H1 (cell line): ENCODE results near the gene ARL5C. TPM values are rescaled to one million over a fixed set of nuclear protein-coding genes. Genes with fewer than 3 reads are reported as not detected.

ENCODE experiments used
- CTCF ChIA-PET: fragments of 300-600 bp; sonication (Branson Sonifier 250); formaldehyde crosslinking; loops from one replicate; lab custom pipeline; 2021; ENCODE audit not compliant: partially characterized antibody; lab: Charles Lee
- POLR2A ChIA-PET: fragments of 300-600 bp; sonication (Branson Sonifier 250); formaldehyde crosslinking; loops from one replicate; lab custom pipeline; 2021; ENCODE audit warnings: inconsistent platforms; ENCODE audit not compliant: partially characterized antibody; lab: Charles Lee
- DNase-seq, 2 experiments: peaks; one replicate each; pipeline versions ENCODE4 v3.0.0 to v3.0.0-alpha.2; 2010 to 2022; ENCODE audit warnings: low spot score in 2 of 2, low read depth in 1 of 2, mixed read lengths in 1 of 2
- FAIRE-seq: peaks from 2 replicates; lab custom pipeline; 2011; peaks lifted over from hg19 to GRCh38; lab: Jason Lieb, UNC
- H2AFZ ChIP-seq: 2 replicates; pipeline ENCODE4 v1.8.1; 2012; ENCODE audit warnings: low read length, inconsistent platforms
- H2AK5ac ChIP-seq: 2 replicates; pipeline ENCODE4 v1.6.1; 2013; ENCODE audit warnings: low read depth, low read length
- H2BK120ac ChIP-seq: replicated peaks from 2 replicates; pipeline ENCODE3; 2013; ENCODE audit warnings: low read depth, low read length, inconsistent platforms
- H2BK12ac ChIP-seq: 2 replicates; pipeline ENCODE4 v1.6.1; 2013; ENCODE audit warnings: low read depth, low read length
- H2BK15ac ChIP-seq: 2 replicates; pipeline ENCODE4 v1.6.1; 2013; ENCODE audit warnings: low read length
- H2BK20ac ChIP-seq: 2 replicates; pipeline ENCODE4 v1.6.1; 2013; ENCODE audit warnings: low read length
- H2BK5ac ChIP-seq: 2 replicates; pipeline ENCODE4 v1.6.1; 2013; ENCODE audit warnings: low read depth, low read length
- H3K14ac ChIP-seq: 2 replicates; pipeline ENCODE4 v1.6.1; 2013; ENCODE audit warnings: inconsistent platforms; ENCODE audit not compliant: insufficient read length
- H3K18ac ChIP-seq: 2 replicates; pipeline ENCODE4 v1.6.1; 2013; ENCODE audit warnings: low read length; ENCODE audit errors: extremely low read depth
- H3K23ac ChIP-seq: 2 replicates; pipeline ENCODE4 v1.6.1; 2013; ENCODE audit warnings: inconsistent platforms; ENCODE audit not compliant: insufficient read length
- H3K23me2 ChIP-seq: 2 replicates; pipeline ENCODE4 v1.6.1; 2013; ENCODE audit warnings: low read depth, low read length
- H3K27ac ChIP-seq: 2 replicates; pipeline ENCODE4 v1.6.1; 2011; ENCODE audit warnings: low read depth, low read length, inconsistent platforms
- H3K27me3 ChIP-seq, 4 experiments: replicated peaks in 1 of 4; 1 replicate in 1 of 4; 2 replicates in 3 of 4; pipeline versions ENCODE4 v1.6.1 to v1.8.1; 2011 to 2013; ENCODE audit warnings: low read length in 3 of 4, mild to moderate bottlenecking in 3 of 4, inconsistent platforms in 2 of 4, mixed read lengths in 2 of 4, moderate library complexity in 1 of 4; ENCODE audit not compliant: control insufficient read depth in 3 of 4, insufficient read depth in 3 of 4; ENCODE audit errors: extremely low read depth in 1 of 4
- H3K36me3 ChIP-seq, 4 experiments: 2 replicates each; pipeline versions ENCODE4 v1.6.1 to v1.8.1; 2011 to 2013; ENCODE audit warnings: mild to moderate bottlenecking in 4 of 4, low read length in 3 of 4, moderate library complexity in 2 of 4, control low read depth in 1 of 4, inconsistent platforms in 1 of 4; ENCODE audit not compliant: insufficient read depth in 4 of 4, control insufficient read depth in 2 of 4
- H3K4ac ChIP-seq: replicated peaks from 2 replicates; pipeline ENCODE3; 2013; ENCODE audit warnings: low read length, low read depth, mixed read lengths, inconsistent platforms; ENCODE audit not compliant: insufficient read length
- H3K4me1 ChIP-seq, 4 experiments: replicated peaks in 1 of 4; 1 replicate in 1 of 4; 2 replicates in 3 of 4; pipeline versions ENCODE4 v1.6.1 to v1.8.1; 2011 to 2013; ENCODE audit warnings: low read length in 3 of 4, inconsistent platforms in 2 of 4, mixed read lengths in 1 of 4; ENCODE audit not compliant: insufficient read depth in 4 of 4, control insufficient read depth in 3 of 4
- H3K4me2 ChIP-seq, 2 experiments: 2 replicates each; pipeline versions ENCODE4 v1.6.1 to v1.8.1; 2011 to 2013; ENCODE audit warnings: low read depth in 2 of 2, low read length in 2 of 2, control low read depth in 1 of 2, inconsistent platforms in 1 of 2, mild to moderate bottlenecking in 1 of 2; ENCODE audit not compliant: insufficient read depth in 1 of 2
- H3K4me3 ChIP-seq, 4 experiments: fragments of 200-600, 300-600 bp in 1 of 4; sonication (generic), shearing (Covaris generic), sonication (Bioruptor Twin) in 1 of 4; 2 replicates each; pipeline versions ENCODE4 v1.5.1 to v1.8.1; 2011 to 2016; ENCODE audit warnings: low read length in 4 of 4, low read depth in 3 of 4, control low read depth in 2 of 4, inconsistent platforms in 2 of 4, mild to moderate bottlenecking in 2 of 4, mixed read lengths in 1 of 4, moderate library complexity in 1 of 4; ENCODE audit not compliant: insufficient read depth in 2 of 4; ENCODE audit errors: extremely low read depth in 1 of 4
- H3K56ac ChIP-seq: replicated peaks from 2 replicates; pipeline ENCODE3; 2013; ENCODE audit warnings: low read depth, mild to moderate bottlenecking, mixed read lengths, low read length, inconsistent platforms; ENCODE audit not compliant: insufficient read length
- H3K79me1 ChIP-seq: 2 replicates; pipeline ENCODE4 v1.6.1; 2013; ENCODE audit warnings: low read depth, low read length, control low read depth
- H3K79me2 ChIP-seq, 2 experiments: 2 replicates each; pipeline versions ENCODE4 v1.6.1 to v1.8.1; 2012 to 2013; ENCODE audit warnings: low read length in 2 of 2, mild to moderate bottlenecking in 2 of 2, inconsistent platforms in 1 of 2; ENCODE audit not compliant: insufficient read depth in 2 of 2, control insufficient read depth in 1 of 2
- H3K9ac ChIP-seq, 4 experiments: replicated peaks in 1 of 4; 1 replicate in 1 of 4; 2 replicates in 3 of 4; pipeline versions ENCODE4 v1.6.1 to v1.8.1; 2011 to 2013; ENCODE audit warnings: low read depth in 3 of 4, low read length in 3 of 4, control low read depth in 2 of 4, mild to moderate bottlenecking in 2 of 4, moderate library complexity in 2 of 4, inconsistent platforms in 1 of 4; ENCODE audit errors: extremely low read depth in 1 of 4
- H3K9me3 ChIP-seq, 2 experiments: 2 replicates each; pipeline versions ENCODE4 v1.6.1 to v1.8.1; 2012 to 2013; ENCODE audit warnings: mild to moderate bottlenecking in 2 of 2, moderate library complexity in 2 of 2, control low read depth in 1 of 2, inconsistent platforms in 1 of 2, low read depth in 1 of 2, low read length in 1 of 2, mixed read lengths in 1 of 2; ENCODE audit not compliant: insufficient read depth in 2 of 2
- H4K20me1 ChIP-seq, 2 experiments: replicated peaks in 1 of 2; 2 replicates each; pipeline versions ENCODE3 to v1.8.1; 2011 to 2013; ENCODE audit warnings: inconsistent platforms in 2 of 2, low read length in 2 of 2, mild to moderate bottlenecking in 1 of 2; ENCODE audit not compliant: insufficient read depth in 2 of 2, control insufficient read depth in 1 of 2
- H4K5ac ChIP-seq: 2 replicates; pipeline ENCODE4 v1.6.1; 2013; ENCODE audit warnings: low read length, low read depth, mixed read lengths, inconsistent platforms; ENCODE audit not compliant: insufficient read length
- H4K8ac ChIP-seq: 2 replicates; pipeline ENCODE4 v1.8.0; 2013; ENCODE audit warnings: mild to moderate bottlenecking, moderate library complexity, low read length, inconsistent platforms; ENCODE audit not compliant: insufficient read depth; ENCODE audit errors: extremely low read depth
- H4K91ac ChIP-seq: replicated peaks from 2 replicates; pipeline ENCODE3; 2013; ENCODE audit warnings: low read length, mixed read lengths, inconsistent platforms; ENCODE audit not compliant: insufficient read length
- BCL11A ChIP-seq, 2 experiments: IDR thresholded peaks; one replicate each; pipeline ENCODE4 v1.6.1; 2011; ENCODE audit warnings: low read depth in 2 of 2, low read length in 2 of 2, mild to moderate bottlenecking in 2 of 2
- KDM5A ChIP-seq: fragments of 200-600 bp; IDR thresholded peaks from 2 replicates; pipeline ENCODE4 v1.7.1; 2012; ENCODE audit warnings: mild to moderate bottlenecking, low read length, inconsistent platforms, mixed read lengths
- SIN3A ChIP-seq, 2 experiments: IDR thresholded peaks in 1 of 2; conservative IDR thresholded peaks in 1 of 2; 2 replicates each; pipeline ENCODE4 v1.6.1; 2011 to 2012; ENCODE audit warnings: low read length in 2 of 2, improper control_type of control experiment in 1 of 2, low read depth in 1 of 2, mild to moderate bottlenecking in 1 of 2
- ZNF274 ChIP-seq: IDR thresholded peaks from 2 replicates; pipeline ENCODE4 v1.7.0; 2012; ENCODE audit warnings: low read length, borderline replicate concordance; ENCODE audit errors: extremely low read depth
- WGBS, 2 experiments: shearing (Covaris generic) in 1 of 2; methylation state at CpG; one replicate each; pipeline versions ENCODE4 v1.1.6 to v1.1.7; 2013 to 2015; ENCODE audit warnings: low lambda C conversion rate in 2 of 2, mixed read lengths in 2 of 2, inconsistent platforms in 1 of 2, low coverage in 1 of 2, missing lambda C conversion rate in 1 of 2; ENCODE audit not compliant: insufficient replicate concordance in 2 of 2, insufficient coverage in 1 of 2, insufficient read length in 1 of 2; ENCODE audit errors: extremely low coverage in 1 of 2, missing lambda C conversion rate in 1 of 2; 5-methylcytosine and 5-hydroxymethylcytosine counted together
- polyA plus RNA-seq, 7 experiments: library from polyadenylated mRNA; depleted of rRNA in 3 of 7; stranded (reverse) in 5 of 7; unstranded in 2 of 7; fragments of >200 nt in 5 of 7; fragments of 200-250 nt in 2 of 7; gene quantifications; 1 replicate in 5 of 7; 2 replicates in 1 of 7; 4 replicates in 1 of 7; pipeline versions ENCODE4 v1.2.1 to v1.2.3, GENCODE V29; 2011 to 2013; ENCODE audit warnings: missing spikeins in 2 of 7, mixed read lengths in 2 of 7
- total RNA-seq: library from RNA; stranded (reverse); fragmentation: NEBNext Ultra II Directional; extraction: Animal tissue kit (Norgen Biotek cat#: 25700); gene quantifications from 2 replicates; pipeline ENCODE4 v1.2.1, GENCODE V29; 2021

The ARL5C gene
- total and polyA plus RNA-seq, 2 of the 8 experiments (the other 6 are each of a cell fraction or from before 2014, with no cell fraction given), result not detected

GRCh38 chr17:39130205-39130604 is 35.8 kb downstream of the ARL5C start:
- Histone ChIP-seq H4K91ac (no peak overlapping the region), H2AK5ac (no peak overlapping the region)
- 93% methylated on average over 3 of the region's 3 CpGs; no CpG with 5 or more reads in 1 of the 2 experiments for WGBS, 2 experiments
- no peak for TF ChIP-seq ZNF274
- TF ChIP-seq SIN3A (conservative IDR thresholded peaks at IDR 0.05 in 1 of 2, IDR thresholded peaks at IDR 0.05 in 1 of 2; ENCODE audit: low read depth in 1 of 2, low read length in 2 of 2), result no peak
- TF ChIP-seq KDM5A, result no peak
- no peak for TF ChIP-seq BCL11A (IDR thresholded peaks at IDR 0.05; ENCODE audit: low read depth in 2 of 2, low read length in 2 of 2)

More at GRCh38 chr17:39130205-39130604, 35.8 kb downstream of the ARL5C start:
- Histone ChIP-seq H3K9me3 (no peaks in the 10 kb centered on the region), H3K18ac (no peak overlapping the region), H4K5ac (no peak overlapping the region), H3K79me2 (no peaks in the 10 kb centered on the region), H3K79me1 (no peaks in the 10 kb centered on the region), H4K20me1 (no peaks in the 10 kb centered on the region), H3K23me2 (no peaks in the 10 kb centered on the region), H2BK12ac (no peak overlapping the region), H2BK120ac (no peak overlapping the region), H3K23ac (no peak overlapping the region), H3K14ac (no peak overlapping the region), H2BK15ac (no peak overlapping the region), H2BK5ac (no peak overlapping the region), H3K56ac (no peak overlapping the region), H3K9ac (no peak overlapping the region), H2BK20ac (no peak overlapping the region), H3K27ac (no peak overlapping the region), H2AFZ (no peak overlapping the region), H3K4me1 (peaks cover 0 to 3% (median 0%) of the 10 kb centered on the region in 4 experiments; a peak in 2 of 7 replicates), H3K36me3 (no peaks in the 10 kb centered on the region), H4K8ac (no peak overlapping the region), H3K4me2 (no peak overlapping the region), H3K4me3 (no peak overlapping the region), H3K4ac (no peak overlapping the region), H3K27me3 (no peaks in the 10 kb centered on the region)
- FAIRE-seq, result no peak
- POLR2A ChIA-PET, result interaction anchor here (1.2 kb wide), 1 partner anchor 61 kb away, joined by 3 read pairs; no protein-coding TSS in a partner anchor
- CTCF ChIA-PET, result no interaction called here
- no peak for DNase-seq
